NOMO-1 (cell line): ENCODE results near the gene GNAI2.
"Not testable (repeated sequence)": the region's sequence is repeated elsewhere in the genome, so short reads cannot be mapped to it uniquely, and the experiment has no call there.

Experiments
- DNase-seq, 2 experiments: peaks; one replicate each; lab custom pipeline; 2025; ENCODE audit not compliant: unreplicated experiment in 2 of 2; lab: John Stamatoyannopoulos, UW

GNAI2 gene

DNA sequence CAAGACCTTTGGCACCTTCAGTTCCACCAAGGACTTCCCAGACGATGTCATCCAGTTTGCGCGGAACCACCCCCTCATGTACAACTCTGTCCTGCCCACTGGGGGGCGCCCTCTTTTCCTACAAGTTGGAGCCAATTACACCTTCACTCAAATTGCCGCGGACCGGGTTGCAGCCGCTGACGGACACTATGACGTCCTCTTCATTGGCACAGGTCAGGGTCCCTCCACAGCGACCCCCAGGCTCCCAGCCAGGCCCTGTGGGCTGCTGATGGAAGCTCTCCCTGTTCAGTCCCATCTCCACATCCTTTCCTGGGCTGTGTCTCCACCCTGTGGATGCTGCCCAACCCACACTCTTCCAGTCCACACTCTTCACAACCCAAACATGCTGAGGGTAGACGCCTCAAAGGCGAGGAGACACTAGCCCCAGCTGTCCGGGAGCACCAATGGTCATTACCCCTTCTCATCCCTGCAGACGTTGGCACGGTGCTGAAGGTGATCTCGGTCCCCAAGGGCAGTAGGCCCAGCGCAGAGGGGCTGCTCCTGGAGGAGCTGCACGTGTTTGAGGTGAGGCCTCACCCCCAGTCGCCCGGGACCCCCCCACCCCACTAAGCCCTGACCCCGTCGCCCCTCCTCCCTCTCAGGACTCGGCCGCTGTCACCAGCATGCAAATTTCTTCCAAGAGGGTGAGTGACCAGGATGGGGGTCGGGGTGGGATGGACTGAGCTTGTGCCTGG, 38.5 kb downstream of the GNAI2 start:
- peak; percentile 51 to 53 for DNase-seq

GRCh38 chr3:50275141-50275995, 39.4 kb downstream of the GNAI2 start:
- DNase-seq: no peak

DNA sequence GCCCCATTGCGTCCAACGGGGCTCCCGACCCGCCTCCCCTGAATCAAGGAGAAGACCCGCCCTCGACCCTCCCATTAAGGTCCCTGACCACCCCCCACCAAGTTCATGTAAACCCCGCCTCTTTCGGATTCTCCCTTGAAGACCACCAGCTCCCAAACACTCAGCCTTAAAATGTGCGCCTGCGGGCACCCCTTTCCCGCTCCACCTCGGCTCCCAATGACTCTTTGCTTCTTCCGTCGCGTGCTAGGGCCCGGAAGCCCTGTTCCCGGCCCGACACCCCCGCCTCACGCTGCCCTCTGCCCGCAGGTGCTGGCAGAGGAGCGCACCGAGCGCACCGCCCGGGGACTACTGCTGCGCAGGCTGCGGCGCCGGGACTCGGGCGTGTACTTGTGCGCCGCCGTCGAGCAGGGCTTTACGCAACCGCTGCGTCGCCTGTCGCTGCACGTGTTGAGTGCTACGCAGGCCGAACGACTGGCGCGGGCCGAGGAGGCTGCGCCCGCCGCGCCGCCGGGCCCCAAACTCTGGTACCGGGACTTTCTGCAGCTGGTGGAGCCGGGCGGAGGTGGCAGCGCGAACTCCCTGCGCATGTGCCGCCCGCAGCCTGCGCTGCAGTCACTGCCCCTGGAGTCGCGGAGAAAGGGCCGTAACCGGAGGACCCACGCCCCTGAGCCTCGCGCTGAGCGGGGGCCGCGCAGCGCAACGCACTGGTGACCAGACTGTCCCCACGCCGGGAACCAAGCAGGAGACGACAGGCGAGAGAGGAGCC, 40.2 kb downstream of the GNAI2 start:
- no peak for DNase-seq

DNA sequence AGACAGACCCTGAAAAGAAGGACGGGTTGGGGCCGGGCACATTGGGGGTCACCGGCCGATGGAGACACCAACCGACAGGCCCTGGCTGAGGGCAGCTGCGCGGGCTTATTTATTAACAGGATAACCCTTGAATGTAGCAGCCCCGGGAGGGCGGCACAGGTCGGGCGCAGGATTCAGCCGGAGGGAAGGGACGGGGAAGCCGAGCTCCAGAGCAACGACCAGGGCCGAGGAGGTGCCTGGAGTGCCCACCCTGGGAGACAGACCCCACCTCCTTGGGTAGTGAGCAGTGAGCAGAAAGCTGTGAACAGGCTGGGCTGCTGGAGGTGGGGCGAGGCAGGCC, 40.7 kb downstream of the GNAI2 start:
- DNase-seq: no peak

DNA sequence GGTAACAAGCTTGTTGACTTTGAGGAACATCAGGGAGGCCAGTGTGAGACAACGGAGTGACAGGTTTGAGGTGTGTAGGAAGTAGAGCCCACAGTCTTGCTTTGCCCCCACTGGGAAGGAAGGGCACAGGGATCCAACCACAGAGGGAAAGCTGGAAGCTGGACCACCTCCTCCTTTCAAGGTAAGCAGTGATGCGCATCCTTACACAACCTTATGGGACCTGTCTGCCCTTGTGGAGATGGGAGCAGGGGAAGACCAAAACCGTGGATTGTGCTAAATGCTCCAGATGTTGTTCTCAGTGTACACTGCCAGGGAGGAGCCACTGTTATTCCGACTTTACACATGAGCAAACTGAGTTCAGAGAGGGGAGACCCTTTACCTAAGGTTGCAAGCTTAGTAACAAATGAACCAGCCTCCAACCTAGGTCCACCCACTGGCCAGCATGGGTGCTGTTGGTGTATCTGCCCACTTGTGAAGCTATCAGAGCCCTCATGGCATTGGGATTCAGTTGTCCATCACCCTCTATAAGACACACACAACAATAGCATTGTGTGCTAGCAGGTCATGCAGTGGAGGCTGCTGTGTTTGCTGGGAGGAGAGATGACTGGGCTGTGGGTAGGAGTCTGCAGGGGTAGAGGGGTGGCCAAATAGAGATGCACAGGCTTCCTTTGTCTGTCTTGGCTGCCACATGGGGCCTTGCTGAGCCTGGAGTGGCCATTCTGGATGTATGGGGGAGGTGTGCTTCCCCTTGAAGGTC, 42.3 kb downstream of the GNAI2 start:
- DNase-seq: no peak

- DNase-seq: no peak
These were observed 42.8 kb downstream of the GNAI2 start, which contains the start of gene LSMEM2 for GRCh38 chr3:50278880-50279224. TSS of gene LSMEM2 (plus strand) at chr3:50279087. CDS start at chr3:50279114, 27 bp downstream.

- DNase-seq: no peak
These were observed 43.4 kb downstream of the GNAI2 start for GRCh38 chr3:50279255-50280016.

- not testable (repeated sequence) for DNase-seq
These were observed 48.1 kb downstream of the GNAI2 start for GRCh38 chr3:50284121-50284520.

- DNase-seq: no peak
These were observed 50.6 kb downstream of the GNAI2 start for GRCh38 chr3:50286322-50287227.

GRCh38 chr3:50287262-50287661, 51.3 kb downstream of the GNAI2 start:
- no peak for DNase-seq

DNA sequence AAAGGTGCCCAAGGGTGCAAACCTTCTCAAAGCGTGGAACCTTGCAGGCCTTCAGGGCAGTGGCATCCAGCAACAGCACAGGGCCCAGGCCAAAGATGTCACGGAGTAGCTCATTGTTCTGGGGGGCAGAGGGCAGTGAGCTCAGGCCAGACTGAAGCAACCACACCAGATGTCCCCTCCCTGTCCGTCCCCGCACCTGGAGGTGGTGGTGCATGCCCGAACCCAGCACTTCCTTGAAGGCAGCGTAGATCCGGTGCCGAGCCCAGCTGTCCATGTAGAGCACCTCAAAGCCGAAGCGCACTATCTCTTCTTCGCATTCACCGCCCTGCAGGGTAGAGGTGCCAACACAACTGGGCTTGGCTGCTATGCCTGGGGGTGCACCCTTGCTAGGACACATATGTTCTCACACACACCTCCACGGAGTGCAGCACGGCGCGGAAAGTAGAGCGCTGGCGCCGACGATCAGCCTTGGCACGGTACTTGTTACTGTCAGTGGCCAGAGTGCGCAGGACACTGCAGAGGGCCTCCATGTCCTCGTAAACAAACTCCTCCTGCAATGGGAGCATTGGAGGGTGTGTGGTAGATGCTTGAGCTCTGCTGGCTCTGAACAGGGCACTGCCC, 52.5 kb downstream of the GNAI2 start:
- no peak for DNase-seq

GRCh38 chr3:50289130-50289529, 53.1 kb downstream of the GNAI2 start:
- no peak for DNase-seq

GRCh38 chr3:50290161-50290641, 54.2 kb downstream of the GNAI2 start:
- no peak for DNase-seq

DNA sequence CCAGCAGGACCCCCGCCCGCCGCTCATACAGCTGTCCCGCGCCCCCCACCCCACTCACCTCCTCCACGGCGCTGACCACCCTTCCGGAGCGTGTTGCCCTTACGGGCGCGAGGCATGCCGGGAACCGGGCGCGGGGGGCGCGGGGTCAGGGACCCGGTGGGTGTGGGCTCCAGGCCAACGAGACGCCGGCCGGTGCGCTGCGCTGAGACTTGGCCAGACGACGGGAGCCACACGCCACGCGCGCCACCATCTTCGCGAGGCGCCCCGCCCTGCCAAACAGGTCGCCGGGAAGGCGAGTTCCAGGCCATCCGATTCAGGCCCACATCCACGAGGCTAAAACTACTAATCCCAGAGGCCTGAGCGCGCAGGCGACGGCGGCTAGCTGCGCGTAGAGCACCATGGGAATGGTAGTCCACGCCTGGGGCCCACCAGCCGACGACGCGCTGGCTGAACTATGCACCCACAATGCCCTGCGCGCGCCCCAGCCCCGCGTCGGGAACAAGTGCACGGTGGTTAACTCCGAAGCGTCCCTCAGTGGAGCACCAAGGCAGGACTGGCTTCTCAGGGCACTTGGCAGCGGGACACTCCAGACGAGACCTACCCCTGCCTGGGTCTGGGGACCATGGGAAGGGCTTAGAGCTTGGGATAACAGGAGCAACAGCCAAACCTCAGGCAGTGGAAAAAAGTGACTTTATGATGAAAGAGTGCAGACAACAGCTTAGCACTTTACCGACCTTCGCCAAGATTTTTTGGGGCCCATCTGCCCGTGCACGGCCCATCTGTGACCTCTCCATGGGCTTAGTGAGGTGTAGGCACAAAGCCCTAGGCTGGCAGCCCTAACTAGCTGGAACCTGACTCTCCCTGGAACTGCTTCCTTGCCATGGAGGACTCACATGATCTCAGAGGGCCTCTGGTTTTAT, 56.4 kb downstream of the GNAI2 start, which contains the start of gene IFRD2:
IFRD2 (minus strand) TSS at position 271 of the 920 bp plus-strand sequence; CDS start at position 116, 155 bp downstream.
- peak; percentile 98 to 99 for DNase-seq

DNA sequence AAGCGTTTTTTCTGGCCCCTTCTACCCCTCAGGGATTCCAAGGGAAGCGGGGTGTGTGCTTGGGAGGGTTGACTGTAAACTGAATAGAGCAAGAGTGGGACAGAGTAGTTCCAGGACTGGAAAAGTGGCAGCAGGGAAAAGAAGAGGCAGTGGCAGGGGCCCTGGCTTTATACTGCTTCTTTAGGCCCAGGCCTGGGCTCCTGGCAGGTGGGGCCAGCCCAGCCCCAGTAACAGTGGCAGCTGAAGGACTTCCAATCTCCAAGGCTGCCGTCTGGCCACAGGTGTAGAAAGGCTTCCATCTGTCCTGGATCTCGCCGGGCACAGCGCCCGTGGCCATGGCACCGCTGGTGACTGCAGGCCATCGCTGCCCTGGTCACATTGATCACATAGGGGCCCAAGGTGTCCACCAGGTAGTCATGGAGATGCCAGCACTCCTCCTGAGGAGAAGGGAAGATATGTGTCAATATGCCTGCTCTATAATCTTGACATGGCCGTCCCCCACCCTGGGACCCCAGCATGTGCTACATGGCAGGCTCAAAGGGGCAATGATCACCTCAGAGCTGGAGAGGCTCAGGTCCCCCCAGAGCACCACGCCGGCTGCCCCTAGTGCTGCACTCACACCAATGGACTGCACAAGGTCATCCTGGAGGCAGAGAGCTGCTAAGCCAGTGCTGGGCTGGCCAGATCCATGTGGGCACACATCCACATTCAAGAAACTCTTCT, 57.2 kb downstream of the GNAI2 start:
- no peak for DNase-seq

DNA sequence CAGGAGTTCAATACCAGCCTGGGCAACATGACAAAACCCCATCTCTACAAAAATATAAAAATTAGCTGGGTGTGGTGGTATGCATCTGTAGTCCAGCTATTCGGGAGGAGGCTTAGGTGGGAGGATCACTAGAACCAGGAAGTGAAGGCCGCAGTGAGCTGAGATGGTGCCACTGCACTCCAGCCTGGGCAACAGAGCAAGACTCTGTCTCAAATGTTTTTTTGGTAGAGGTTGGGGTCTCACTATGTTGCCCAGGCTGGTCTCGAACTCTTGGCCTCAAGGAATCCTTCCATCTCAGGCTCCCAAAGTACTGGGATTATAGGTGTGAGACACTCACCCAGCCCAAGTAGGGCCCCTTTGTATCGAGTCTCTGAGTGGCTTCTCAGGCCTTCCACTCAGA, 58.1 kb downstream of the GNAI2 start:
- DNase-seq: no peak
